Measurements from ENCODE around the gene VAMP5.

DNA sequence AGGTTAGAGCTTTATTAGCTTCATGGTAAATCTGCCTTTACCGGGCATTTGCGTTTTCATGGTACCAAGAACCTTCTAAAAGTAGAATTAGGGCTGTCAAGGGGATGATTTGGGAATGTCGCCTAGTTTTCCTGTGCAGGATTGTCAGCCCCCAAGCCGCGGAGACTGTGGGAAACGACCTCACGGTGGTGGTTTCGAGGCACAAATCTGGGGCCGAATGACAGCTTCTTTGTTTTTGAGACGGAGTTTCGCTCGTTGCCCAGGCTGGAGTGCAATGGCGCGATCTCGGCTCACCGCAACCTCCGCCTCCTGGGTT is 31.1 kb downstream of the VAMP5 start:
- TF ChIP-seq, protein P1, sequence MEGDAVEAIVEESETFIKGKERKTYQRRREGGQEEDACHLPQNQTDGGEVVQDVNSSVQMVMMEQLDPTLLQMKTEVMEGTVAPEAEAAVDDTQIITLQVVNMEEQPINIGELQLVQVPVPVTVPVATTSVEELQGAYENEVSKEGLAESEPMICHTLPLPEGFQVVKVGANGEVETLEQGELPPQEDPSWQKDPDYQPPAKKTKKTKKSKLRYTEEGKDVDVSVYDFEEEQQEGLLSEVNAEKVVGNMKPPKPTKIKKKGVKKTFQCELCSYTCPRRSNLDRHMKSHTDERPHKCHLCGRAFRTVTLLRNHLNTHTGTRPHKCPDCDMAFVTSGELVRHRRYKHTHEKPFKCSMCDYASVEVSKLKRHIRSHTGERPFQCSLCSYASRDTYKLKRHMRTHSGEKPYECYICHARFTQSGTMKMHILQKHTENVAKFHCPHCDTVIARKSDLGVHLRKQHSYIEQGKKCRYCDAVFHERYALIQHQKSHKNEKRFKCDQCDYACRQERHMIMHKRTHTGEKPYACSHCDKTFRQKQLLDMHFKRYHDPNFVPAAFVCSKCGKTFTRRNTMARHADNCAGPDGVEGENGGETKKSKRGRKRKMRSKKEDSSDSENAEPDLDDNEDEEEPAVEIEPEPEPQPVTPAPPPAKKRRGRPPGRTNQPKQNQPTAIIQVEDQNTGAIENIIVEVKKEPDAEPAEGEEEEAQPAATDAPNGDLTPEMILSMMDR (IDR thresholded peaks at IDR 0.05; ENCODE audit: low read length): no peak
- TF ChIP-seq EZH2 (optimal IDR thresholded peaks at IDR 0.05; ENCODE audit: low read depth, low read length): no peak
- no peak for TF ChIP-seq EZH2phosphoT487 (IDR thresholded peaks at IDR 0.05; ENCODE audit: low read length)

Data from MM.1S (cell line).